A673 (cell line): ENCODE data around the gene HSD17B4. TPM values are rescaled to one million over a fixed set of nuclear protein-coding genes. Genes with fewer than 3 reads are reported as not detected.
"Not testable (repeated sequence)": the region's sequence is repeated elsewhere in the genome, so short reads cannot be mapped to it uniquely, and the experiment has no call there.

Experiments used
- BruUV-seq: library from RNA; stranded (reverse); fragments of 400-500 nt; replicated peaks from 2 replicates; lab custom pipeline; 2021; lab: Mats Ljungman, UMichigan
- CTCF ChIA-PET: fragments of 300-600 bp; sonication (Branson Sonifier 250); formaldehyde crosslinking; loops from one replicate; lab custom pipeline; 2022; ENCODE audit warnings: antibody characterized with exemption; lab: Charles Lee
- POLR2A ChIA-PET: fragments of 300-600 bp; sonication (Branson Sonifier 250); formaldehyde crosslinking; loops from one replicate; lab custom pipeline; 2022; ENCODE audit warnings: antibody characterized with exemption; ENCODE audit not compliant: low non-redundant PET; lab: Charles Lee
- DNase-seq: peaks from one replicate; pipeline ENCODE4 v3.0.0-alpha.2; 2015; ENCODE audit warnings: low spot score
- H3K27ac ChIP-seq: fragments of 200-600 bp; sonication (generic); 2 replicates; pipeline ENCODE4 v1.5.1; 2016; ENCODE audit warnings: mixed run types, low read depth, mild to moderate bottlenecking, mixed read lengths, antibody characterized with exemption, low read length; ENCODE audit not compliant: poor library complexity, severe bottlenecking
- H3K27me3 ChIP-seq: fragments of 200-600 bp; sonication (generic); replicated peaks from 2 replicates; pipeline ENCODE4 v1.6.1; 2017; ENCODE audit warnings: mixed run types, low read depth, mild to moderate bottlenecking, mixed read lengths, antibody characterized with exemption, low read length; ENCODE audit not compliant: insufficient read depth, poor library complexity
- H3K36me3 ChIP-seq: fragments of 200-600 bp; sonication (generic); 2 replicates; pipeline ENCODE4 v1.6.1; 2016; ENCODE audit warnings: mixed run types, mild to moderate bottlenecking, mixed read lengths, antibody characterized with exemption, low read length; ENCODE audit not compliant: insufficient read depth, poor library complexity, severe bottlenecking
- H3K4me1 ChIP-seq: fragments of 200-600 bp; sonication (generic); 2 replicates; pipeline ENCODE4 v1.6.1; 2017; ENCODE audit warnings: mixed run types, mild to moderate bottlenecking, mixed read lengths, antibody characterized with exemption, low read length; ENCODE audit not compliant: insufficient read depth, poor library complexity, severe bottlenecking
- H3K4me3 ChIP-seq: fragments of 200-600 bp; sonication (generic); 2 replicates; pipeline ENCODE4 v1.5.1; 2016; ENCODE audit warnings: low read depth, mixed run types, mild to moderate bottlenecking, mixed read lengths, low read length; ENCODE audit not compliant: poor library complexity, severe bottlenecking
- H3K9me3 ChIP-seq: fragments of 200-600 bp; sonication (generic); 2 replicates; pipeline ENCODE4 v1.6.1; 2016; ENCODE audit warnings: mixed run types, low read depth, mild to moderate bottlenecking, mixed read lengths, antibody characterized with exemption, low read length; ENCODE audit not compliant: poor library complexity, severe bottlenecking
- CTCF ChIP-seq: fragments of 300-800, 200-600 bp; sonication (generic); conservative IDR thresholded peaks from 2 replicates; pipeline ENCODE4 v1.5.1; 2017; ENCODE audit warnings: low read depth, mild to moderate bottlenecking, antibody characterized with exemption, low read length, moderate library complexity, mixed read lengths
- EZH2 ChIP-seq: fragments of 200-600 bp; sonication (generic); IDR thresholded peaks from 2 replicates; pipeline ENCODE4 v1.6.1; 2017; ENCODE audit warnings: borderline replicate concordance, low read depth, mild to moderate bottlenecking, mixed read lengths, antibody characterized with exemption, low read length; ENCODE audit not compliant: poor library complexity, severe bottlenecking
- intact Hi-C: fragments of 100-400 bp; cut with micrococcal nuclease; formaldehyde crosslinking; loops from one replicate; pipeline ENCODE4 v1.10.0; 2022; ENCODE audit not compliant: unreplicated experiment
- total RNA-seq: library from RNA; stranded (reverse); gene quantifications from 2 replicates; pipeline ENCODE4 v1.2.3, GENCODE V29; 2021

The HSD17B4 gene
- total RNA-seq, 1 experiment from 2014 or later, result 140 TPM

GRCh38 chr5:119483155-119483554, 30.9 kb downstream of the HSD17B4 start:
- no peak for TF ChIP-seq CTCF
- no peak for TF ChIP-seq EZH2
- DNase-seq, result no peak
- H3K36me3 ChIP-seq, result no peaks in the 10 kb centered on the region
- no peak overlapping the region for H3K27ac ChIP-seq
- no peaks in the 10 kb centered on the region for H3K27me3 ChIP-seq
- no peaks in the 10 kb centered on the region for H3K4me1 ChIP-seq
- POLR2A ChIA-PET, result no interaction called here
- H3K9me3 ChIP-seq, result no peaks in the 10 kb centered on the region
- intact Hi-C loops, result no loop called here
- CTCF ChIA-PET, result no interaction called here
- H3K4me3 ChIP-seq, result no peak overlapping the region
- BruUV-seq, result no TSS peak

GRCh38 chr5:119484884-119485283, 32.6 kb downstream of the HSD17B4 start:
- intact Hi-C loops, result no loop called here
- DNase-seq, result no peak
- Histone ChIP-seq H3K4me1 (no peaks in the 10 kb centered on the region), H3K27ac (no peak overlapping the region), H3K27me3 (no peaks in the 10 kb centered on the region), H3K9me3 (no peaks in the 10 kb centered on the region), H3K4me3 (no peak overlapping the region), H3K36me3 (peaks cover 2% of the 10 kb centered on the region)
- TF ChIP-seq CTCF, result no peak
- TF ChIP-seq EZH2, result no peak
- ChIA-PET CTCF (no interaction called here), POLR2A (no interaction called here)
- BruUV-seq, result no TSS peak

- intact Hi-C loops, result no loop called here
- Histone ChIP-seq H3K27ac (no peak overlapping the region), H3K36me3 (peaks cover 10% of the 10 kb centered on the region), H3K4me3 (no peak overlapping the region), H3K27me3 (no peaks in the 10 kb centered on the region), H3K9me3 (peaks cover 17% of the 10 kb centered on the region), H3K4me1 (no peaks in the 10 kb centered on the region)
- BruUV-seq, result no TSS peak
- no peak for DNase-seq
- no peak for TF ChIP-seq CTCF
- TF ChIP-seq EZH2, result no peak
- POLR2A ChIA-PET, result no interaction called here
- CTCF ChIA-PET, result no interaction called here
These were observed 49.4 kb downstream of the HSD17B4 start for GRCh38 chr5:119501671-119502179.

GRCh38 chr5:119503939-119504338, 51.6 kb downstream of the HSD17B4 start:
- H3K4me3 ChIP-seq, H3K27ac ChIP-seq, DNase-seq, POLR2A ChIA-PET, H3K36me3 ChIP-seq, BruUV-seq, intact Hi-C loops, H3K4me1 ChIP-seq, CTCF ChIA-PET, H3K27me3 ChIP-seq: not testable (repeated sequence)
- H3K9me3 ChIP-seq, result peaks cover 17% of the 10 kb centered on the region
